GM12874 (cell line): ENCODE results near the gene INTS14.

Experiments
- CTCF ChIP-seq: IDR thresholded peaks from 2 replicates; pipeline ENCODE4 v1.5.1; 2011; ENCODE audit warnings: low read depth, mild to moderate bottlenecking, control low read depth, low read length, moderate library complexity; ENCODE audit not compliant: insufficient read depth

Gene INTS14

DNA sequence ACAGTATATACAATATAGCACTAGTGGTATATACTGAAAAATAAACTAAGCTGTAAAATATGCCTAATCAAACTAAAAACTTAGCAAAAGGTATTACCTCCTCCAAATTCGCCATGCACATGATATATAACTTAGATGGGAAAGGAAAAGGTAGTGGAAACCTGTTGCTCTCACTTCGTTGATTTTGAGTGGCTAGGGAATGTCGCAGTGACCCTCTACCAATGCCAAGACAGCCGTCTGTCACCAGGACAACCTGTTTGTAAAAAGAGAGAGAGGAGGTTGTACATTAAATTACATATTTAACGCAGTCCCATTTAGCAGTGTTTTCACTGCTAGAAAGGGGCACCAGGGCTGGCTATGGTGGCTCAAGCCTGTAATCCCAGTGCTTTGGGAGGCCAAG lies 11.3 kb downstream of the INTS14 start:
- no peak for TF ChIP-seq CTCF

DNA sequence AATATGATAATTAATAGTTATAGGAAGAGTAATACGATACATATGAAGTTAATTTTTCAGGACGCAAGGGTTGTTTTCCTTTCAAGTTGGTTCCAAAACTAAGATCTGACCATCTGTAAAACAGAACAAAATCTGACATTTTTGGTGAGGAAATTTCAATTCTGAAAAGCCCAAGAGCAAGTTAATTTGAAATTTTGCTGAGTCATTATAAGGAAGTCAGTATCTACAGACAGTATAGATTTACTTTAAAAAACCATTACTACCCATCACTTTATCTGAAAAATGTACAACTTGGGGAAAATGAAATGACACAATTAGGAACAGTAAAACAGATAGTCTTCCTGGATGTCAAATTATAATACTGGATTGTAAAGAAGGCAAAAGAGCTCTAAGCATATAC lies 12.5 kb downstream of the INTS14 start:
- TF ChIP-seq CTCF: no peak

- peak; percentile 10; the same call in 1 of the 2 replicates for TF ChIP-seq CTCF
Measured at GRCh38 chr15:65595960-65596359, 15.0 kb downstream of the INTS14 start.

- no peak for TF ChIP-seq CTCF
Measured at GRCh38 chr15:65587094-65587493, 23.8 kb downstream of the INTS14 start.

- TF ChIP-seq CTCF: no peak
Measured at GRCh38 chr15:65584241-65584640, 26.7 kb downstream of the INTS14 start.

DNA sequence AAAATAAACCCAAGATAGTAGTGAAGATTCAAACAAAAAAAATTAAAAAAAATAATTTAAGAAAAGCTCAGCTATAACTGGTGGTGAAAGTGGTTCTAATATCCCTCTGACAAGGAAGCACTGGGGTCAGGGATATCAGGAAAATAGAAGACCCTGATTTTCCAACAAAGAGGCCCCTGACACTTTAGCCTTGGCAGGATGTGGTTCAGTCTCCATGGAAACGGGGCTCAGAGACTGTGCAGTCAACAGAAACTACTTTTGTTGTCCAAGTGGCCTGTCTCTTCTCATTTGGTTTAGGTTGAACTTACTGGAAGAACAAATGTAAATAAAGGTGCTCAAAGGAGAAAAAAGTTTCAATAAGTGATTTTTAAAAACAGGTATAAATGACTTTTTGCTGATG lies 27.2 kb downstream of the INTS14 start:
- TF ChIP-seq CTCF: no peak

- TF ChIP-seq CTCF: no peak
Measured at GRCh38 chr15:65580287-65580686, 30.6 kb downstream of the INTS14 start.

DNA sequence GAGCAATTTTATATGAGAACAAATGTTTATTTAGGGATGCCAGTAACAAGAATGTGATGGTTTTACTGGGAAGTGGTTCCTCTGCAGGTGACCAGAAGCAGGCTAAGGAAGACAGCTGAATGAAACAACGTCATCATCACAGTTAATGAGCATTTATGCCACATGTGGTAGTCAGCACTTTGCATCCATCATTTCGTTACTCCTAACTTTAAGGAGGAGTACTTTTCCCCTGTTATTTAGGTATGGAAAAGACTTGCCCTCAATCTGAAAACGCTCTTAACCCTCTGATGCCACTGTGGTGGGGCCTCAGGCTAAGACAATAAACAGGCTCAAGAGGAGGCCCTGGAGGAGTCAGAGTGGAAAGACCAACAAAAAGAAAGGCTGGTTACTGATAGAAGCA lies 31.2 kb downstream of the INTS14 start:
- TF ChIP-seq CTCF: no peak
